Hepatocyte (in vitro differentiated cells): ENCODE measurements around the gene TNFSF8. TPM values are rescaled to one million over a fixed set of nuclear protein-coding genes. Genes with fewer than 3 reads are reported as not detected.

Source experiments
- DNase-seq: peaks from one replicate; pipeline ENCODE4 v3.0.0-alpha.2; 2016; ENCODE audit warnings: low spot score
- H2AFZ ChIP-seq: fragments of 200-600 bp; sonication (generic); 2 replicates; pipeline ENCODE4 v1.6.0; 2016; ENCODE audit warnings: antibody characterized with exemption, mild to moderate bottlenecking
- H3K27ac ChIP-seq: fragments of 200-600 bp; sonication (generic); 2 replicates; pipeline ENCODE4 v1.5.1; 2016; ENCODE audit warnings: mild to moderate bottlenecking
- H3K27me3 ChIP-seq: fragments of 200-600 bp; sonication (generic); 2 replicates; pipeline ENCODE4 v1.6.1; 2016
- H3K36me3 ChIP-seq: fragments of 200-600 bp; sonication (generic); replicated peaks from 2 replicates; pipeline ENCODE4 v1.5.1; 2016; ENCODE audit warnings: low read depth; ENCODE audit not compliant: insufficient read depth
- H3K4me1 ChIP-seq: fragments of 200-600 bp; sonication (generic); 2 replicates; pipeline ENCODE4 v1.5.1; 2016; ENCODE audit warnings: mild to moderate bottlenecking, moderate library complexity; ENCODE audit not compliant: insufficient read depth
- H3K4me2 ChIP-seq: fragments of 200-600 bp; sonication (generic); 2 replicates; pipeline ENCODE4 v1.6.0; 2016
- H3K4me3 ChIP-seq: fragments of 200-600 bp; sonication (generic); 2 replicates; pipeline ENCODE4 v1.5.1; 2016; ENCODE audit warnings: mild to moderate bottlenecking
- H3K79me2 ChIP-seq: fragments of 200-600 bp; sonication (generic); 2 replicates; pipeline ENCODE4 v1.6.0; 2017; ENCODE audit warnings: mild to moderate bottlenecking
- H3K9me2 ChIP-seq: fragments of 200-600 bp; sonication (generic); replicated peaks from 2 replicates; pipeline ENCODE4 v1.6.0; 2017; ENCODE audit warnings: mild to moderate bottlenecking; ENCODE audit not compliant: insufficient read depth
- H3K9me3 ChIP-seq: fragments of 200-600 bp; sonication (generic); 2 replicates; pipeline ENCODE4 v1.5.1; 2016; ENCODE audit warnings: low read depth, mild to moderate bottlenecking
- H4K20me1 ChIP-seq: fragments of 200-600 bp; sonication (generic); 2 replicates; pipeline ENCODE4 v1.6.0; 2016; ENCODE audit warnings: mild to moderate bottlenecking; ENCODE audit not compliant: insufficient read depth, poor library complexity, severe bottlenecking
- EZH2 ChIP-seq: fragments of 200-600 bp; sonication (generic); IDR thresholded peaks from 2 replicates; pipeline ENCODE4 v1.6.1; 2016; ENCODE audit warnings: antibody characterized with exemption, mild to moderate bottlenecking, borderline replicate concordance
- EZH2phosphoT487 ChIP-seq: fragments of 200-600 bp; sonication (generic); IDR thresholded peaks from one replicate; pipeline ENCODE4 v1.6.1; 2018; ENCODE audit warnings: antibody characterized with exemption, mild to moderate bottlenecking, low read depth, moderate library complexity; ENCODE audit not compliant: unreplicated experiment, severe bottlenecking
- WGBS: methylation state at CpG from one replicate; pipeline ENCODE4 v1.1.6; 2016; ENCODE audit warnings: low lambda C conversion rate; ENCODE audit errors: missing lambda C conversion rate; 5-methylcytosine and 5-hydroxymethylcytosine counted together
- polyA plus RNA-seq: library from polyadenylated mRNA; unstranded; fragments of >200 nt; fragmentation: Nextera tagmentation; extraction: Ambion mirVana; gene quantifications from 2 replicates; pipeline ENCODE4 v1.2.1, GENCODE V29; 2016
- total RNA-seq: library from RNA; depleted of rRNA; stranded (reverse); fragments of >200 nt; gene quantifications from 2 replicates; pipeline ENCODE4 v1.2.3, GENCODE V29; 2014
- TF ChIP-seq, protein P1 (sequence below): fragments of 200-600 bp; sonication (generic); IDR thresholded peaks from 2 replicates; pipeline ENCODE4 v1.5.1; 2016; ENCODE audit warnings: antibody characterized with exemption, mild to moderate bottlenecking; ENCODE audit not compliant: poor library complexity

The TNFSF8 gene
- total and polyA plus RNA-seq, 2 experiments from 2014 or later: not detected

DNA sequence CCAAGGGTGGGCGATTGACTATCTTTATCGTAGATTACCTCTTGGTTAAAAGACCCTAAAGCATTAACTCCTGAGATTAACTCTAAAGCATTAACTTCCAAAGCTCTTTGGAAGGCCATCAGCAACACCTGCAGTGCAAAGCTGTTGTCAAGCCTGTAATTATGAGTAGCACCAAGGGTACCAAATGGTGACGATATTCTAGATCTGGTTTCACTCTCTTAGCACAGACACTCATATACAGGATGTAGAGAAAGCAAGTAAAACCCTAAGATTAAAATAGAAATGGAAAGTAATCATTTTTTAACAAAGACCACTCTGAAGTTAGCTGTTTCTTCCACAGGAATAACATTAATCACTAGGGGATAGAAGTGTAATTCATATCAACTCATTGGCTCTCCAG is 29.9 kb upstream of the TNFSF8 start:
- Histone ChIP-seq H2AFZ (no peak overlapping the region), H3K4me2 (no peak overlapping the region), H4K20me1 (no peaks in the 10 kb centered on the region), H3K9me2 (no peaks in the 10 kb centered on the region), H3K4me3 (no peak overlapping the region), H3K36me3 (no peaks in the 10 kb centered on the region), H3K4me1 (no peaks in the 10 kb centered on the region), H3K27ac (no peak overlapping the region), H3K79me2 (no peaks in the 10 kb centered on the region), H3K9me3 (no peaks in the 10 kb centered on the region), H3K27me3 (peaks cover 4% of the 10 kb centered on the region)
- TF ChIP-seq EZH2 (no peak), EZH2phosphoT487 (no peak)
- TF ChIP-seq, protein P1, sequence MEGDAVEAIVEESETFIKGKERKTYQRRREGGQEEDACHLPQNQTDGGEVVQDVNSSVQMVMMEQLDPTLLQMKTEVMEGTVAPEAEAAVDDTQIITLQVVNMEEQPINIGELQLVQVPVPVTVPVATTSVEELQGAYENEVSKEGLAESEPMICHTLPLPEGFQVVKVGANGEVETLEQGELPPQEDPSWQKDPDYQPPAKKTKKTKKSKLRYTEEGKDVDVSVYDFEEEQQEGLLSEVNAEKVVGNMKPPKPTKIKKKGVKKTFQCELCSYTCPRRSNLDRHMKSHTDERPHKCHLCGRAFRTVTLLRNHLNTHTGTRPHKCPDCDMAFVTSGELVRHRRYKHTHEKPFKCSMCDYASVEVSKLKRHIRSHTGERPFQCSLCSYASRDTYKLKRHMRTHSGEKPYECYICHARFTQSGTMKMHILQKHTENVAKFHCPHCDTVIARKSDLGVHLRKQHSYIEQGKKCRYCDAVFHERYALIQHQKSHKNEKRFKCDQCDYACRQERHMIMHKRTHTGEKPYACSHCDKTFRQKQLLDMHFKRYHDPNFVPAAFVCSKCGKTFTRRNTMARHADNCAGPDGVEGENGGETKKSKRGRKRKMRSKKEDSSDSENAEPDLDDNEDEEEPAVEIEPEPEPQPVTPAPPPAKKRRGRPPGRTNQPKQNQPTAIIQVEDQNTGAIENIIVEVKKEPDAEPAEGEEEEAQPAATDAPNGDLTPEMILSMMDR: no peak
- DNase-seq: no peak
- WGBS: 86% methylated on average over 3 of the region's 3 CpGs

DNA sequence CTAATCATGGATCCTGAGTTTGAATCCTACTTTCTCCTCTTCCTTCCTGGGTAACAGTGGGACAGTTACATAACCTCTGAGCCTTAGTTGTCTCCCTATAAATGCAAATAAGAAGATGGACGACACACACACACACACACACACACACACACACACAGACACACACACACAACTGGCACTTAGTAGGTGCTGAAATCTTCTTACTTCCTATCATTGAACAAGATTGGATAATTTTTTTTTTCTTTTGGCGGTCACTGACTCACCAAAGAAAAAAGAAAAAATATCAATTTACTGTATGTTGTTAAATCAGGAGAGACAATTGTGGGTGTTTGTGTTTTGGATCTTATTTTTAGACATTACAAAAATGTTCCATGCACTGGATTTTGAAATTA is 28.4 kb upstream of the TNFSF8 start:
- H3K27me3 ChIP-seq: peaks cover 4% of the 10 kb centered on the region
- H3K36me3 ChIP-seq: no peaks in the 10 kb centered on the region
- no peak overlapping the region for H2AFZ ChIP-seq
- no peaks in the 10 kb centered on the region for H3K79me2 ChIP-seq
- H3K4me3 ChIP-seq: no peak overlapping the region
- H3K27ac ChIP-seq: no peak overlapping the region
- DNase-seq: no peak
- H3K4me2 ChIP-seq: no peak overlapping the region
- TF ChIP-seq EZH2: no peak
- TF ChIP-seq, protein P1: no peak
- no peak for TF ChIP-seq EZH2phosphoT487
- 86% methylated on average over 2 of the region's 2 CpGs for WGBS
- no peaks in the 10 kb centered on the region for H3K4me1 ChIP-seq
- H3K9me2 ChIP-seq: no peaks in the 10 kb centered on the region
- H3K9me3 ChIP-seq: no peaks in the 10 kb centered on the region
- H4K20me1 ChIP-seq: no peaks in the 10 kb centered on the region

DNA sequence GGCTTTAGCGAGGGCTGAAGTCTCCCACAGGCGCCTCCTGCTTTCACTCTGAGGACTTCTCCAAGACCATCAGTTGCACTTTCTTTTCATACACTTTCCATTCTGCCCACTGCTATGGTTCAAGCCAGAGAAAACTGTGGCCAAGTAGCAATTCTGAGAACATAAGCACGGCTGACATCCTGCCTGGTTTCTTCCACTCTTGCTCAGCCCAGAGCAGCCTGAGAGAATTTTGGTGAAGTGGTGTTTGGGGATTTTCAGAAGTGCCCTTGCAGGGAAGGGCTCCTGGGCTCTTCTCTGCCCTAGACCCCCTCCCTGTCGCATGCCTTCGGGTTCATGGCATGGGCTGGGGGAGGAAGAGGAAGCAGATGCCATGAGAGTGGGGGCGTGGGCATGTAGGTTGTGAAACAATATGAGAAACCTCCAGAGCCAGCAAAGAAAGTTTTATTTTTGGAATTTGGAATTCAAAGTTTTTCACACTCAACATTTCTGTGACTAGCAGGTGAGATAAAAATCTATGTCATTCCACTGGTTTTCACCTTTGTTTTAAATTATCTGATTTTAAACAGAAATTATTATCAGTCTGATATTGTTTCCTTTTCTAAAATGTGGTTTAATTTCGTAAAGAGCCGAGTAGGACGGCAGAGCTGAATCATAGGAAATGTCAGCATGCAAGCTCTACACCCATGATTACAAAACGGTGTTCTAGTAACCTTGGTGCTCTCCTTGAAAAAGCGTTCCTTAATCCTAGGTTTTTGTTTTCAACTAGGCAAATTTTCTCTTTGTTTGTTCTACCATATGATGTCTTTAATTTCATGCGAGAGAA is 27.8 kb upstream of the TNFSF8 start:
- no peaks in the 10 kb centered on the region for H3K79me2 ChIP-seq
- H3K36me3 ChIP-seq: no peaks in the 10 kb centered on the region
- no peak overlapping the region for H3K27ac ChIP-seq
- no peak overlapping the region for H3K4me3 ChIP-seq
- H2AFZ ChIP-seq: no peak overlapping the region
- no peak overlapping the region for H3K4me2 ChIP-seq
- no peaks in the 10 kb centered on the region for H3K9me2 ChIP-seq
- 91% methylated on average over 12 of the region's 12 CpGs for WGBS
- peaks cover 4% of the 10 kb centered on the region for H3K27me3 ChIP-seq
- no peaks in the 10 kb centered on the region for H3K9me3 ChIP-seq
- H3K4me1 ChIP-seq: no peaks in the 10 kb centered on the region
- TF ChIP-seq EZH2phosphoT487 (no peak), EZH2 (no peak)
- TF ChIP-seq, protein P1: no peak
- DNase-seq: no peak
- no peaks in the 10 kb centered on the region for H4K20me1 ChIP-seq
